Activated CD8-positive, alpha-beta memory T cell treated with anti-CD3 and anti-CD28 coated beads, Interleukin-2, amount 50 U/mL, for 4 hours (primary cell): ENCODE data around the gene DAP.
"Not testable (repeated sequence)": the region's sequence is repeated elsewhere in the genome, so short reads cannot be mapped to it uniquely, and the experiment has no call there.

Source experiments
- DNase-seq: peaks from one replicate; pipeline ENCODE4 v3.0.0-alpha.2; 2020

Gene DAP

DNA sequence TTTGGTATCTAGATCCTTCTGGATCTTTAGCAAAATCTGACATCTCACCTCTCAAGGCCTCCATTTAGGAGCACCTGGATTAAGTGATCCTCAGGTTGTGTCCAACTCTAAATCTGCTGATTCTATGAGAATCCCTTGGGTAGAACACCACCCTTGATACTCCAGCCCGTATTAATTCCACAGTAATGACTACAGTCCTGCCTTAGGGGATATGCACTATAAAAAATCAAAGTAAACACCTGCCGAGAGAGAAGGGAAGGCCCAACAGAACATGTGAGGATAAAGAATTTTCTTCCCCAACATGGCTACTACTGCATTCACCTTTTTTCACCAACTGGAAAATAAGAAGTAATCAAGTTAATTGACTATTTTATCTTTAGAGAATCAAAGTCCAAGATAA lies 27.6 kb downstream of the DAP start:
- DNase-seq = no peak

DNA sequence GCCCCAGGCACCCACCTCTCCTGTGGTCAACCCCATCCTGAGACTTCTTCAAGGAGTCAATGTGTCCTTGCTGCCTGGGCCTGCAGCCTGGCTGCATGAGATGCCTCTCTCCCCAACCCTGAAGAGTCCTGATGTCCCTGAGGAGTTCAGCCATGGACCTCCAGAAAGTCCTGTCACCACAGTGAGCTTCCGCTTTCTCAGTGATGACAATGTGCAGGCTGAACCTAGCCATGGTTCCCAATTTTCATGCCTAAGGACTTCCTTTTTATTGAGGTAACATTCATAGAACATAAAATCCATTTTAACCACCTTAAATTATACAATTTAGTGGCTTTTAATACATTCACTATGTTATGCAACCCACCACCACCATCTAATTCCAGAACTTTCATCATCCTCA lies 29.1 kb downstream of the DAP start:
- DNase-seq = no peak

DNA sequence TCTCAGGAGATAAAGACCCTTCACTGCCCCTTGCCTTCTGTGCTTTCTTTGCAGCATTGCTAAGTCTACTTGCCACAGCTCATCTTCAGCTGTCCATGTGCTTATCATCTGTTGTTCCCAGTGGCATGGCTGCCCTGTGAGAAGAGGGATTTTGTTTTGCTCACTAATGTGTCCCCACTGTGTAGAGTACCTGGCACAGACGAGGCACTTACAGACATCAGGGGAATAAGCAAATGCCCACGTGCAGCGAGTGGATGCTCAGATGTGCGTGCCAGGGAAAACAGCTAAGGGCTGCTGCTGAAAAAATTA lies 31.0 kb downstream of the DAP start:
- DNase-seq = no peak

DNA sequence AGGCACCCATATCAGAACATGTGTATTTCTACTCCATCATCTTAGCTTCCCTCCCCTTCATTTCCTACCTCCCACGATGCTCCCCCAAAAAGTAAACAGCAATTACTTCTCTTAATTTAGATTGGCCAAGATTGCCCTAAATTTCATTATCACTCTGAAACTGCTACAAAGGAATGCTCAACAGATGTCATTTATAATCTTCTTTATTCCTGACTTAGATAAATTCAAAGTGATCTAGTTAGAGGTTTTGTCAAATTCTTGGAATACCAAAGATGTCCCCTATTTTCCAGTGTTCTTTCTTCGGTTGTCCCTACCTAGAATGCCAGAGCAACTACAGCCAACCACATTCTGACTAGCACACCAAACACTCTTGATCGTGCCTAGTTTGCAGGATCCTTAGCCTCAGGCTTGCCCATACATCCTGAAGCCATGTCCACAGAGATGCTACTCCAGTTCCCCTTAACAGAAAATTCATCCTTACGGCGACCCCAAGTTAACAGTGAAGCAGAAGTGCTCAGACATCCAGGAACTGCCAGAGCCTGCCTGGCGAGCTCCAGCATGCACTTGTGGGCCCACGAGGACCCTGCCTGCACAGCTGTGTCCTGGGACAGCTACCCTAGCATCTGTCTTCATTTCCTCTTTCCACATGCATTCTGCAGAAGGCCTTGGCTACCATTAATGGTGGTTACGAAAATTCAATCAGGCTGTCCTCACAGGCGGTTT lies 31.6 kb downstream of the DAP start:
- DNase-seq = no peak

DNA sequence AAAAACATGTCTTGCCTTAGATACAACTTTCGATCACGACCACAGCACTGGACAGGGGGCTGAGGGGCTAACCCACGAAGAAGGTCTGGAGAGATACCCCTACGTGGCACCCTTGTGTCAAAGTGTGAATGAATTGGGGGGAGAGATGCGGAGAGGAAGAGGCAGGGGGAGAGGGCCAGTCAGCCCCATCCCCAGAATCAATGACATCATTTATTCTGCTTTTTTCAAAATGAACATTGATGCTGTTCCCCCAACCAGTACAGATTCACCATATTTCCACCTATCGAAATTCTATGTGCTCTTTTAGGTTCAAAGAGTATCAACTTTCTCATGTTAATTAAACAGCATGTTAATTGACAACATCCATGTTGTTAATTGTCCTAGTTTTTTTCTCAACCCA lies 32.4 kb downstream of the DAP start:
- no peak for DNase-seq

DNA sequence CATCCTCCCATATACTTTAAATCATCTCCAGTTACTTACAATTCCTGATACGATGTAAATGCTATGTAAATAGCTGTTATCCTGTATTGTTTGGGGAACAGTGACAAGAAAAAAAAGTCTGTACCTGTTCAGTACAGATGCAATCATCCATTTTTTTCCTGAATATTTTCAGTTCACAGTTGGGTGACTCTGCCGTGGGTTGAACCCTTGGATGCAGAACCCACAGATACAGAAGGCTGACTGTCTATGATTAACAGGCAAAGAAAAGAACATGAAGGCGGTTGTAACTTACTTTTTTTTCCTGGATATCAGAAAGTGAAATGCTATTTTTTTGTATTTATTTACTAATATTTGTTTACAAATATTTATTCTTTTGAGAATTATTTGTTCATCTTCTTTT lies 33.2 kb downstream of the DAP start:
- no peak for DNase-seq

DNA sequence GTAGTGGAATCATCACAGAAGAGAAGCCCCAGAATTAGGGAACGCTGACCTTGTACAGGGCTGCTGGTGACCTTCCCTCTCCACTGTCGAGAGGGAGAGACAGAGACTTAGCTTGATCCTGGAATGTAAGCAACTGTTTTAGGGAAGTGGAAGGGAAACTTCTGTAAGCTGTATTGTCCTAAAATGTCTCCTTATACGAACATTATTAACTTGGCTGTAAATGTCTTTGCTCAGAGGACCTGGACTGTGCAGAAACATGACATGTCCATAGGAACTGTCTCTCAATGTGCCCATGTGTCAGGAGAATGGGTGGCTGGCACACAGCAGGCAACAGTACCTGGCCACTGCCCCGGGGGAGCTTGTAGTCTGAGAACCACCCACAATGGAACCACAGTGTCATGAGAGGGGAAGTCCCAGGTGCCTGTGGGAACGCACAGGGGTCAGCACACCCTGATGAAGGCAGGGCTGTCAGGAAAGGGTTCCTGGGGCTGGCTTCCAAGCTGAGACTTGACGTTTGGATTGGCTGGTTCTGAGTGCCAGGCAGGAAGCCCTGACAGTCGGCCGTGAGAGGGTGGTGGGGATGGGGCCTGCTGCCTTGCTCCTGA lies 34.0 kb downstream of the DAP start:
- no peak for DNase-seq

DNA sequence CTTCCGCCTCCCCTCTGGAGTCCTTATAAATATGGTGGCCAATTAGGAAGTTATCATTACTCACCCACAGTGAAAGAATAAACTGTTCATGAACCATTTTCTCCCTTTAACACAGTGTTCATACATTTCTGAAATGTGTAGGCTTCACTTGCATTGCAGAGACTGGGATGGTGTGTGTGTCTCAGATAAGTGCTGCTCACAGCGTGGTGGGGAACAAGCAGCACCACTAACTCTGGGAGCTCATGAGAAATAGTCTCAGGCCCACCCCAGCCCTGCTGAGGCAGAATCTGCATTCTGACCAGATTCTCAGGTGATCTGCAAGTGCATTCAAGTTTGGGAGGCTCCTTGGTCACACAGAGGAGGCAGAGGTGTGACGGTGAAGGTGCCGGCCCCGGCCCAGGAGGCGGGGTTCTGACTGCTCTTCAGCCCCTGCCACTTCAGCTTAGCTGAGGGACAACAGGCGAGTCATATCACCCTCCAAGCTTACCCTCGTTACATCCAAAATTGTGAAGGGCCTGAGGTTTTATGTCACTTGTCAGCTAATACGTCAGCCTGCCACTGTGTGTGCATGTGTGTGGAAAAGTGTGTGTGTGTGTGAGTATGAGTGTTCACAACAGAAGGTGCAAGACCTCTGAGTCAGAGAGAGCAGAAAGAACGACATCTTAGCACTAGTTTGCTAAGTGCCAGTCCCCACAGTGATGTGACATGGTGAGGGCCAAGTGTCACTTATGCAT lies 34.7 kb downstream of the DAP start:
- DNase-seq = no peak

DNA sequence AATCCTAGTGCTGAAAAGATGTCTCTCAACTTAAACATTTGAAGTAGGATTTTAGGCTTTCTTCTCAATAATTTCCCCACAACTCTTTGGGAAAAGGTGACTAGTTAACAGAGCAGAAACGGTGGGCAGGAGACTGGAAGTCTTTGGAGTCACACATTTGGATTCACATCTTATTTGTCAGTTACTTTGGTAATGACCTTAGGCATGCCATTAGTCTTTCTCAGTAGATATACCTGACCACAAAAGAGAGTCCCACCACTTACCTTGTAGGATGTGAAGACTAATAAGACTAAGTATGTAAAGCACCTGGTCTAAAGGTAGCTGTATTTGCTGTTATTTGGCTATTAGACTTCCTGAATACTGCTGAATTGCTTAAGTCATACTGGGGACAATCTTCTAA lies 35.4 kb downstream of the DAP start:
- DNase-seq = no peak

DNA sequence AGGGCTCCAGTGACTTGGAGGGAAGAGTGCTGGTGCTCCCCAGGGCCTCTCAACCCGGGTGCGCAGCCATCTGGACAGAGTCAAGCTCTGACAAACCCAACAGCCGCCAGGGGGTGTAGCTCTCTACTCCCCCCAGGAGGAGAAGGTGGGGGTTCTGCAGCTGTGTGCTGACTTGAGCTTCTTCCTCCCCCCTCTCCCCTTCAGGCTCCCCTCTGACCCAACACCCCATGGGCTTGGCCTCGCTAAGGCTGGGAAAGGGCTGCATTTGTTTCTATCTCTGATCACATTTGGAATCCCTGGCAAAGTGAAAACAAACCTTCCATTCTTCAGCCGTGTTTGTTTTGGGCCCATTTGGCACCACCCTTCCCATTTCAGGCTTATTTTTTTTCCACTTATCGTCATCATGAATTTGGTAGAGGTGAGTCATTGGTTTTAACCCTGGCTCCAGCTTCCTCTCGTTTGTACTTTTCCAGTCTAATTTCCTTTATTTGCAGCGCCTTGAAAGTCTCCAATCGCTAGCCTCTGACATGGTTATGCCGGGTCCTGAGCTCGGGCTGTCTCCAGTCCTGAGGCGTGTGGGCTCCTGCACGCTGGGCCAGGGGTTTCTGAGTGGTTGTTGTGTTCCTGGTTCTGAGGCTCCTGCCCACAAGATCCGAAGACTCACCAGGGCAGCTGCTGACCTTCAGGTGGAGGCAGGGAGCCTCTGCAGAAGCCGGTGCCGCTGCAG lies 36.1 kb downstream of the DAP start:
- DNase-seq = no peak

DNA sequence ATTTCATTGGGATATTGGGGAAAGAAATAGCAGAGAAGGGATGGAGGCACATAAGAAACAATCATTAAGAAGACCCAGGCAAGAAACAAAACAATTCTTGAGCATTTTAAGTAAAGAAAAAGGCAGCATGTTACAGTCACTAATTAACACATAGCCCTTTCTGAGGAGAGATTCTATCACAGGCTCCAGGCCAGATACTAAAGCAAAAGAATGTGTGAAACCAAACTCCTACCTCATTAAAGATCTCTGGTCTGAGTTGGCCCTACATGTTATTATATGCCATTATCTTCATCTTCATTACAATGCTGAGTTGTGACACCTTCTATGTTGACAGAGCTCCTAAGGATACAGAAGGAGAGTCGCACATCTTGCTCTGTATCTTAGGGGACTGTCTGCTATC lies 37.5 kb downstream of the DAP start:
- DNase-seq = no peak

DNA sequence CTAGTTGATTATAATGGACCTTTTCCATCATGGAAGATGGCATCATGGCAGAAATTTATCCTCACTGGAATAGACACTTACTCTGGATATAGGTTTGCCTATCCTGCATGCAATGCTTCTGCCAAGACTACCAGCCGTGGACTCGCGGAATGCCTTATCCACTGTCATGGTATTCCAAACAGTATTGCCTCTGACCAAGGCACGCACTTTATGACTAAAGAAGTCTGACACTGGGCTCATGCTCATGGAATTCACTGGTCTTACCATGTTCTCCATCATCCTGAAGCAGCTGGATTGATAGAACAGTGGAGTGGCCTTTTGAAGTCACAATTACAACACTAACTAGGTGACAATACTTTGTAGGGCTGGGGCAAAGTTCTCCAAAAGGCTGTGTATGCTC lies 40.3 kb downstream of the DAP start:
- DNase-seq = not testable (repeated sequence)

DNA sequence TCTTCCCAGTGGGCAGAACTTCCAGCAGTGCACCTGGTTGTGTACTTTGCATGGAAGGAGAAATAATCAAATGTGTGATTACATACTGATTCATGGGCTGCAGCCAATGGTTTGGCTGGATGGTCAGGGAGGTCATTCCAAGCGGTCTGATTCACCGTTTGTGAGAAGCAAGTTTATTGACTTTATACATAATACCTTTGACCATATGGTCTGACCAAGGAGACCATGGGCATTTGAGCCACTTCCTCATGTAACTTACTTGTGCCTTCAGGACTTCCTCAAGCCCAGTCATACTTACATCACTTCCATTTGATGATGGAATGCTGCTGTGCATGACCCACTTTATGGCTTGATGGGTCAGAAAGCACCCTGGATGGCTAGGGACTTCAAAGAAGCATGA lies 41.1 kb downstream of the DAP start:
- no peak for DNase-seq

DNA sequence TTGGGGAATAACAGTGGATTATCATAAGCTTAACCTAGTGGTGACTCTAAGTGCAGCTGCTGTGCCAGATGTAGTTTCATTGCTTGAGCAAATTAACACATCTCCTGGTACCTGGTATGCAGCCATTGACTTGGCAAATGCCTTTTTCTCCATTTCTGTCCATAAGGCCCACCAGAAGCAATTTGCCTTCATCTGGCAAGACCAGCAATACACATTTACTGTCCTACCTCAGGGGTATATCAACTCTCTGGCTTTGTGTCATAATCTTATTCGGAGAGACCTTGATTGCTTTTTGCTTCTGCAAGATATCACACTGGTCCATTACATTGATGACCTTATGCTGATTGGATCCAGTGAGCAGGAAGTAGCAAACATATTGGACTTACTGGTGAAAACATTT lies 42.4 kb downstream of the DAP start:
- not testable (repeated sequence) for DNase-seq

DNA sequence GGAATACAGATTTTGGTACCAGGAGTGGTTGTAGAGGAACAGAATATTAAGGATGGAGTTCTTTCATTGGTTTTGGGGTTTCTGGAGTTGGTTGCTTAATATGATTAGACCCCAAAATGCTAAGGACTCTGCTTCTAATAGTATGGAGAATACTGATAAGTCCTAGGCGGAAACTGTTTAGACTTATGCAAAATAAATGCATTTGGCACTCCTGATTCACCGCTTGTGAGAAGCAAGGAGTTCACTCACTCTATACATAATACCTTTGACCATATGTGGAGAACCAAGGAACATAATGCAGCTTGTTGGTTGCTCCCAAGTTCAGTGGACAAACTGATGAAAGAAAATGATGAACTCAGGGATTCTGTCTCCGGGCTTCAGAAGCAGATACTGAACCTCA lies 44.2 kb downstream of the DAP start:
- not testable (repeated sequence) for DNase-seq

DNA sequence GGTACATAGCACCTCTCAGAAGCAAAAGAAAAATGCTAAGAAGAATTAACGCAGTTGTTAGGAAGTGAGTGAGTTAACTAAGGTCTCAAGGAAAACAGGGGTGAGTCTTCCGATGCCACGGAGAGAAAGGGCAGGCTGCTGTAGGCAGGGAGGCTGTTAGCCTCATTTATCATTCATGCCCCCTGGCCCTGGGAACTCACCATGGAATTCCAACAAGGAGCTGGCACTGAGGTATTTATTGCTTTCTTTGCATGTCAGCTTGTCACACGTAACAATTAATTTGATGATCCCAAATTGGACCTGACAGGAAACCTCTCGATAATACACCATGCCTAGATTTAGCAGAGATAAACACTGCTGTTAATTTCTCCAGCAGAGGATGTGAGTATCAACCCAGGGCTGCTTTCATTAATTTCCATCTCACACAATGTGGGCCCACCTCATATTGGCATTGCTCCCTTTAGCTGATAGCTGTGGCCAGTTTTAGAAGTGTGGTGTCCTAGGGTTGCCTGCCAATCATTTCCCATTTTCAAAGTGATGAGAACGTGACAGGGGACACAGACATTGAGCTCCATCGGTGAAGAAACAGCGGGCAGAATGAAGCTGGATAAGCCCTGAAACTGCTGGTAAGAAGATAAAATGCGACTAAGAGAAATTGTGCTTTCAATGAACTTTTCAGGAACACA lies 45.3 kb downstream of the DAP start:
- DNase-seq = no peak

DNA sequence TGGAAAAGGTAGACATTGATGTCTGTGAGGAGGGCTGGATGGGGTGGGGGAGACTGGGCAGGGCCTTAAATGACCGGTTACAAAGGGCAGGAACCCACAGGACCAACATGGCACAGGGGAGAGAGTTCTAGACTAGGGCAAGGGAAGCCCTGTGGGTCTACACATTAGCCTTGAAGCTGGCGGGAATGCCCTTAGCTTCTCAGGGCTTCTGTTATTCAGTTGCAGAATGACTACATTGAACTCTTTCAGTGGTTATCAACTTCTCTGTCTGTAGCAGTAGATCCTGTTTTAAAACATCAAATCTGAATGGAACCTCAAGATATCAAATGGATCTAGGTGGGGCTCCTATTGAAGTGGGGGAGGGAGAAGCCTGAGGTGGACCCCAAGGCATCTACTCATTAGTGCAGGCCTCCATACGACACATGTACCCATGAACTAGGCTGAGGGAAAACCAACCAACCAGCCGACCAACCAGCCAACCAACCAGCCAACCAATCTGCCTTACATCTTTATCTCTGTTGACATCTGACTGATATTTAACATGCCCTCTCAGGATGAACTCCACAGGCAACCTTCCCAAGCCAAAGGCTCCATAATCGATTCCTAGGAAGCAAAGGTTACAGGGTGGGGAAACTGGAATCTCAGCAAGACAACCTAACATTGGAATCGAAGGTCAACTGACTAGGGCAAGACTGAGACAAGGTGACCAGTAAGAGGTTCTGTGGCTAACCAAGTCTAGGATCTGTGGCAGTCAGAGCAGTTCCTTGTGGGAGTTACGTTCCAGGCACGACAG lies 48.3 kb downstream of the DAP start:
- DNase-seq = no peak

DNA sequence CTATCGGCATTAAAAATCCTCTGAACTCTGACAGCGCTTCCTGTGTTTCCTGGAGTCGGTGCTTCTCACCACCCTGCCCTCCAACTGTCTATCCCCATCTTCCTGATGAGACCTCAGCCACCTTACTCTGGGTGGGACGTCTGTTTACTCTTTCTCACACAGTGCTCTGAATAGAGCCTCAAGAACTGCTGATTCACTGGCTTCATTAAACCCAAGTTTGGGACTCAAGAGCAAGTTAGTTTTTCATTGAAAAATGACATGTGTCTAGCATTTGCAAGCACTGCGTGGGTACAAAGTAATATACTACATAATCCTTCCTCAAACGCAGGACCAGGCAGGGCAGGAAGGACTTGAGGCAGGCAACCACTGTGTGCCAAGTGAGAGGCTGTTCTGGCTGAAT lies 49.5 kb downstream of the DAP start:
- DNase-seq = no peak

DNA sequence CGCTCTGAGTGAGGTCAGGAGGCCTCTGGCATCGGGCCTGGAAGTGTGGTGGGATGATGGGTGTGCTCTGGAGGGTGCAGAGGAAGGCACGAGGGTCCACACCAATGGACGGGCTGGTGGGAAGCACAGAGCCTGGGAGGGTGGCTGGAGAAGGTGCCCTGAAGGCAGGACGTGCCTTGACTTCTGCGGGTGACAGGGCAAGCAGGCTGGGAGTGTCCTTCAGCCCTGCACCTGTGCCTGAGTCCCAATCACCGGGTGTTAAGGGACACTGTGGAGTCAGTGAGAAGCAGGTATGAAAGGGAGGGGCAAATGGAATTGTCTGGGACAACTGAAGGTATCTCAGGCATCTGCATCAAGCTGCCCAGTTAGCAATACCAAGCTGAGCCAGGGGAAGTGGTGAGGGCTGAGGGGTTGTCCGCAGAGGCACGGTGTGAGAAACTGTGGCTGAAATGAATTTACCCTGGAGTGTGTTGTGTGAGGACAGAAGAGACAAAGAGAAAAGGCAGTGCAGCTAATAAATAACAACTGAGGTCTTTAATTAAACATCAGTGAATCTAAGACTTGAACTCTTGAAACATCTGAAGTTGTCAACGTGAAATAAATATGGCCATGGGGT lies 50.4 kb downstream of the DAP start:
- no peak for DNase-seq

DNA sequence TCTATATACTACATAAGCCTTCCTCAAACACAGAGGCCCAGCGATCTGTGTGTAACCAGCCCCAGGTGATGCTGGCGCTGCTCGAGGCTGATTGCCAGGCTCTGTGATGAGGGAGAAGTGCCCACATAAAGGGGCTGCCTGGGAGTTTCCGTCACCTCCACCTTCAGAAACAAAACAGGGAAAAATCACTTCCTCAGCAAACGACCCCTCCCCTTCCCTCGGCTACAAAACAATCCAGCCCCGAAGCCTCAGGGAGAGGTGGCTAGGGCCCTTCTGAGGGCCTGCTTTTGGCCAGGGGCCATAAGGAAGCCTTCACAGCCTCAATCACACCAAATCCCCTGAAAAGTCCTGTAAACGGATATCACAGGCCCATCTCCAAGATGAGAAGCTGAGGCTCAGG lies 51.1 kb downstream of the DAP start:
- DNase-seq = no peak

DNA sequence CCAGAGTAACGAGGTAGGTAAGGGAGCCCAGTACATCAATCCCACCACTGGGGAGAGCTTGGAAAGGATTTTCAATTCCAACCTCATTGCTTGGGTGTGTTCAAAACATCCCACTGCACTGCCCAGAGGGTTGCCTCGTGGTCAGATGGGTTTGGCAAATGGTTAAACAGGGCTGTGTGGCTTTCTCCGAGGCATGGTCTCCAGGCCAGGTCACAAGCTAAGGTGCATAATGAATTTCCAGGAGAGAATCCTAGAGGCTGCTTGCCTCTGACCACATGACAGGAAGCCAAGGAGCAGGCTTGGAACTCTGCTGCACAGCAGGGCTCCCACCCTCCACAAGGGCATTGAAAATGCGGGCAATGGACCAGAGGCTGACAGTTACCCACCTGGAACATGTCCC lies 51.6 kb downstream of the DAP start:
- DNase-seq = no peak
